VCaP (cell line): Measurements from ENCODE around the gene TSPAN17.

Experiments
- H3K27ac ChIP-seq: fragments of 450-650 bp; 2 replicates; pipeline ENCODE4 v1.5.1; 2017
- CTCF ChIP-seq: fragments of 450-650 bp; conservative IDR thresholded peaks from 2 replicates; pipeline ENCODE4 v1.5.1; 2017; ENCODE audit warnings: mild to moderate bottlenecking, moderate library complexity

TSPAN17 gene

DNA sequence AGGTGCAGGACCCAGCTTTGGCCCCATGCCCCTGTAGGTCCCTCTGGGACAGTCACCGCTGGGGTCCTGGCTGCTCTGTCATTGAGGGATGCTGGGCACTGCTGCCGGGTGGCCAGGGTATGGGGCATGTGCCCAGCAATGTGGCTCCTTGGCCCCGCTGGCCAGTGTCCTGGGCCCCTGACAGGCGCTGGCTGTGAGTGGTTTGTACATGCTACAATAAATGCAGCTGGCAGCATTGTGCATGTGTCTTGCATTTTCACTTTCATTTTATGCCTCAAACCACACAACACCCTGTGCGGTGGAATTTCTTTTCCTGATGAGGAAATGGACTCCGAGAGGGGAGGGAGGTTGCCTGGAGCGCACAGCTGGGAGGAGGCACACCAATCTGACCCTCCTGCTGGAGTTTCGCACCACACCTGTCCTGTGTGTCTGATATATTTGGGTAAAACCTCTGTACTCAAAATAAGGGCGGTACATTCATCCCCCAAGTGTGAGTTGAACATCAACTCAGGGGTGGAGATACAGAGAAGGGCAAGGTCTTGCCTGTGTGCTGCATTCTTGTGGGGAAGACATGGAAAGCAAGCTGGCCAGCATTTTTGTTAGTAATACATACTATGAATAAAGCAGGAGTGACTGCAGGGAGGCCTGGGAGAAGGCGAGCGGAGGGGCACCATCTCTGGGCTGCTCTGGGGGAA is 11.7 kb downstream of the TSPAN17 start:
- no peak for TF ChIP-seq CTCF
- H3K27ac ChIP-seq: no peak overlapping the region

DNA sequence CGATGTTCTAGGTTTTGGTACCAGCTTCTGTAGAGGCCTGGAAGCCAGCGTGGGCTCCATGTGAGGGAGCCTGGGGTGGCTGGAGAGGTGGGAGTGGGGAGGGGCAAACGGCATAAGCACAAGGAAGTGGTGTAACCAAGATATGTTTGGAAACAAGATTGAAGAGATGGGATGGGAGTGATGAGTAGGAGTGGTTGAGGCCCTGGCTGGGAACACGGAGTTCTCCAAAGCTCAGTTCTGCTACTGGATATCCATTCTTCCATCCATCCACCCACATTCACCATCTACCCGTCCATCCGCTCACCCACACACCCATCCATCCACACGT is 12.2 kb downstream of the TSPAN17 start:
- TF ChIP-seq CTCF: no peak
- no peak overlapping the region for H3K27ac ChIP-seq

- H3K27ac ChIP-seq: no peak overlapping the region
- TF ChIP-seq CTCF: no peak
Measured at GRCh38 chr5:176659860-176660461, 12.7 kb downstream of the TSPAN17 start.

DNA sequence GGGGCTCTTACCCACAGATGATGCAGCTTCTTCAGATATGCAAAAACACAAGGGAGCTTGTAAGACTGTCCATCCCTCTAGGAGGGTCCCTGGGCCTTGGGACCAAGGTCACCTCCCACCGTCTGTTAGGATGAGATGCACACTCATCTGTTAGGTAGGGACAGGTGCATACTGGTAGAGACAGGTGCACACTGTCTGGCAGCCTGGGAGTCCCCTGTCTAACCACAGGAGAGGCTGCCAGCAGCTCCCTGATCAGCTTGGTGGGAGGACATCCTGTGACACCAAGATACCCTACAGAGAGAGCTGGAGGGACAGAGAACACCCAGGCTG is 13.2 kb downstream of the TSPAN17 start:
- TF ChIP-seq CTCF: no peak
- peak overlapping the region; percentile 11; the same call in 1 of the 2 replicates for H3K27ac ChIP-seq

- TF ChIP-seq CTCF: peak; percentile 100
- H3K27ac ChIP-seq: peak overlapping the region; percentile 11; the same call in 1 of the 2 replicates
Measured at GRCh38 chr5:176660860-176661641, 13.8 kb downstream of the TSPAN17 start.

GRCh38 chr5:176661676-176662075 is 14.4 kb downstream of the TSPAN17 start:
- H3K27ac ChIP-seq: no peak overlapping the region; the same call in 1 of the 2 replicates
- TF ChIP-seq CTCF: no peak

DNA sequence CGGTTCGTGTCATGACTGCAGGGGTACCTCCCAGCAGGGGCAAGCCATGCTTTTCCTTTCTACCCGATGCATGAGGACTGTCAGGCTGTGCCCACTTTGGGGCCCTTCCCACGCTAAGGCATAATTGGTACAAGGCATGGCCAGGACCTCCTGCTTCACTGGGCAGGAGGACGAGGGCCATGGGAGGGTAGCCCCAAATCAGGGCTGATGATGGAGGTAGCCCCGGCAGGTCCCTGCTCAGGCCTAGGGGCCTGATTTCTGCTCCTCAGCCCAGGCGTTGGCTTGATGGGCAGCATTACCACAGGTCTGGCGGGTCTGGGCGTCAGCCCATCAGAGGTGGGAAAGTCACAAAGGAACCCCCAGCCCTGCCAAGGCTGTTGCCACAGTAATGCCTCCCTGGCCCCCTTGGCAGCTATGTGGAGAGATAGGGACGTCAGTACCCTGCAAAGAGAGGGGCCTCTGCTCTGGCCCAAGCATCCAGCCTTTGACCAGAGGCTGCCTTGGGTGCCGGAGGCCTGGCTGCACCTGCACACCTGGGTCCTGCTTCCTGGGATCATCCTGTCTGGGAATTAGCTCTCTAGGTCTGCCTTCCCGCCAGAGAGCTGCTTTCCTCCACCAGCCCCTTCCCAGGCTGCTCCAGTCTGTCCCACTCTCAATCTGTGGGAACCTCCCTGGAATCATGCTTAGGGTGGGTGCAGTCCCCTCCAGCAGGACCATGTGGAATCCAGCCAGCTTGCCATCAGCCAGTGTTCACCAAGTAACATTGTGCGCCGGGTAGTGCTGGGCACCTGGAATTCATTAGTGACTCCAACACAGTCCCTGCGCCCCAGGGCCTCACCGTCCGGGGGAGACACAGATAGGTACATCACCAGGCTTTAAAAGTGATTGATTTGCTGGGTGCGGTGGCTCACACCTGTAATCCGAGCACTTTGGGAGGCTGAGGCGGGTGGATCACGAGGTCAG is 15.4 kb downstream of the TSPAN17 start:
- no peak for TF ChIP-seq CTCF
- no peak overlapping the region for H3K27ac ChIP-seq
